ENCODE results near the gene GRK4. TPM values are rescaled to one million over a fixed set of nuclear protein-coding genes. Genes with fewer than 3 reads are reported as not detected.

The GRK4 gene
- total RNA-seq, 4 donors from 2014 or later, result 6.1 to 15.1 (median 9.3) TPM

DNA sequence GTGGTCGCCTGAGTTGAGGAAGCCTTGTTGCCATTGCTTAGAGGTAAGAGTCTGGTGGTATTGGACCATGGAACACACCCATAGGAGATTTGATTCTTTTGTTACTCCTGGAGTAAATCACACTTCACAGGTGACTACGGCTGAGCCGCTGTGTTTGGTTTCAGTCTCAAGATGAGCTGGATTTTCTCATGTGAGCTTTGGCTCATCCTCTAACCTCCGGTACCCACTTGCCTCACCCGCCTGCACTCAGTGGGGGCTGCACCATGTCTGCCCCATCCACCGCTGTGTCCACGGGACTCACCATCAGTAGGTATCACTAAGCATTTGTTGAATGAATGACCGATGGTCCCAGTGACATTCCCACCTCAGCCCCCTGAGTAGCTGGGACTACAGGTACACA, 58.3 kb downstream of the GRK4 start:
- DNase-seq (ENCODE audit: low spot score in 2 of 2), result no peak

GRCh38 chr4:3022112-3022511, 58.7 kb downstream of the GRK4 start:
- H3K27me3 ChIP-seq, result no peaks in the 10 kb centered on the region
- no peak overlapping the region for H3K27ac ChIP-seq

More for the DNA sequence above, 58.3 kb downstream of the GRK4 start:
- Histone ChIP-seq H3K4me3 (no peak overlapping the region), H3K27ac (no peak overlapping the region), H3K4me1 (no peaks in the 10 kb centered on the region), H3K36me3 (peaks cover 0 to 7% (median 0%) of the 10 kb centered on the region in 3 donors), H3K9me3 (no peaks in the 10 kb centered on the region), H3K27me3 (no peaks in the 10 kb centered on the region)
- 93 to 94% methylated on average over 8 of the region's 8 CpGs for WGBS, 2 donors
- no peak for TF ChIP-seq EP300 (IDR thresholded peaks at IDR 0.05)
- no peak for TF ChIP-seq POLR2A (IDR thresholded peaks at IDR 0.05)
- TF ChIP-seq CTCF (IDR thresholded peaks at IDR 0.05), result no peak

DNA sequence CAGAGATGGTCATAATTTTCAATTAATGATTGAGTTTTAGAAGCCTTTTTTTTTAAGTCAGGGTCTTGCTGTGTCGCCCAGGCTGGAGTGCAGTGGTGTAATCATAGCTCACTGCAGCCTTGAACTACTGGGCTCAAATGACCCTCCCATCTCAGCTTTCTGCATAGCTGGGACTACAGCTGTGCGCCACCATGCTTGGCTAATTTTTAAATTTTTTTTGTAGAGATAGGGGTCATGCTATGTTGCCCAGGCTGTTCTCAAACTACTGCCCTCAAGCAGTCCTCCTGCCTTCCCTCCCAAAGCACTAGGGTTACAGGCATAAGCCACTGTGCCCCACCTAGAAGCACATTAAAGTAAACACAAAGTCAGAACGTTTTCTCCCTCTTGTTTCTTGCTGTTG, 59.3 kb downstream of the GRK4 start:
- TF ChIP-seq CTCF (IDR thresholded peaks at IDR 0.05), result no peak
- no peak for TF ChIP-seq POLR2A (IDR thresholded peaks at IDR 0.05)
- no peaks in the 10 kb centered on the region for H3K9me3 ChIP-seq
- no peak overlapping the region for H3K27ac ChIP-seq
- peaks cover 0 to 7% (median 0%) of the 10 kb centered on the region in 3 donors for H3K36me3 ChIP-seq
- WGBS, 2 donors, result 66 to 77% methylated on average over 3 of the region's 3 CpGs
- H3K4me1 ChIP-seq, result no peaks in the 10 kb centered on the region
- no peak overlapping the region for H3K4me3 ChIP-seq
- DNase-seq (ENCODE audit: low spot score in 2 of 2), result no peak
- H3K27me3 ChIP-seq, result no peaks in the 10 kb centered on the region

More at GRCh38 chr4:3022112-3022511, 58.7 kb downstream of the GRK4 start:
- Histone ChIP-seq H3K36me3 (peaks cover 0 to 7% (median 0%) of the 10 kb centered on the region in 3 donors), H3K9me3 (no peaks in the 10 kb centered on the region), H3K4me3 (no peak overlapping the region), H3K4me1 (no peaks in the 10 kb centered on the region)
- 57 to 64% methylated on average over 8 of the region's 8 CpGs for WGBS, 2 donors
- no peak for TF ChIP-seq EP300 (IDR thresholded peaks at IDR 0.05)
- no peak for TF ChIP-seq CTCF (IDR thresholded peaks at IDR 0.05)
- TF ChIP-seq POLR2A (IDR thresholded peaks at IDR 0.05), result no peak
- DNase-seq (ENCODE audit: low spot score in 2 of 2), result no peak

DNA sequence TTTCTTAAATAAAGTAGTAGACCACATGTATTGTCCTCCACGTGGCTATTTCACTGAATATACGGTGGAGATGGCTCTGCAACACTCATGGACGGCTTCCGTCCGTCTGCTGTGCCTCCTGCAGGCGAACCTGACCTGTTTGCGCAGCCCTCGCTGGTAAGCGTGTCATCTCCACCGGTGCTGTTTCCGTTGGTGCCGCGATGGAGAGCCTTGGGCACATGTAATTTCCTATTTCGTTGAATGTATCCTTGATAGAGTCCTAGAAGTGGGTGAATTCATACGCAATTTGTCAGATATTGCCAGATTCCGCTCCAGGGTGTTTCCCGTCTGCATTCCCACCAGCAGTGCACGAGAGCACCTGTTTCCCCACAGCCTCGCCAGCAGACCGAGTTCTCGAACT, 62.5 kb downstream of the GRK4 start:
- Histone ChIP-seq H3K9me3 (no peaks in the 10 kb centered on the region), H3K27me3 (no peaks in the 10 kb centered on the region), H3K4me1 (no peaks in the 10 kb centered on the region), H3K4me3 (no peak overlapping the region), H3K36me3 (peaks cover 0 to 7% (median 2%) of the 10 kb centered on the region in 3 donors), H3K27ac (no peak overlapping the region)
- no peak for DNase-seq (ENCODE audit: low spot score in 2 of 2)
- WGBS, 2 donors, result 94 to 95% methylated on average over 21 of the region's 21 CpGs
- no peak for TF ChIP-seq CTCF (IDR thresholded peaks at IDR 0.05)
- no peak for TF ChIP-seq EP300 (IDR thresholded peaks at IDR 0.05)
- TF ChIP-seq POLR2A (IDR thresholded peaks at IDR 0.05), result no peak

DNA sequence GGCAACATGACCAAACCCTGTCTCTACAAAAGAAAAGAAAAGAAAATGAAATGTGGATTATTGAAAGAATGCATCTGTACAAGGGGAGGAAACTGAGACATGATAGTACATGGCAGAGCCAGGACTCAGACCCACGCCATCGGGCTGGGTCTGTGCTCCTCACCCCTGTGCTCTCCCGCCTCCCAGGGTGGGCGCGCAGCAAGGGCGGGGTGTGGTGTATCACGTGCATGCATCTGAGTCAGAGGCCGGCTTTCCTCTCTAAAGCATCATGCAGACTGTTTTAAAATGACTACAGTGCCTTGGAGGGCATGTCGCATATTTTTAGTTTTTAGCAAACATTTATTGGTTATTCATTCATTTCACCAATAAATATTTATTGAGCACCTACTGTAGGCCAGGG, 63.2 kb downstream of the GRK4 start:
- no peaks in the 10 kb centered on the region for H3K4me1 ChIP-seq
- TF ChIP-seq EP300 (IDR thresholded peaks at IDR 0.05), result no peak
- TF ChIP-seq POLR2A (IDR thresholded peaks at IDR 0.05), result no peak
- no peak for TF ChIP-seq CTCF (IDR thresholded peaks at IDR 0.05)
- peaks cover 0 to 7% (median 2%) of the 10 kb centered on the region in 3 donors for H3K36me3 ChIP-seq
- H3K9me3 ChIP-seq, result no peaks in the 10 kb centered on the region
- 84 to 91% methylated on average over 9 of the region's 9 CpGs for WGBS, 2 donors
- no peak overlapping the region for H3K27ac ChIP-seq
- H3K27me3 ChIP-seq, result no peaks in the 10 kb centered on the region
- H3K4me3 ChIP-seq, result no peak overlapping the region
- DNase-seq (ENCODE audit: low spot score in 2 of 2), result no peak
